ENCODE measurements around the gene KCMF1.

DNA sequence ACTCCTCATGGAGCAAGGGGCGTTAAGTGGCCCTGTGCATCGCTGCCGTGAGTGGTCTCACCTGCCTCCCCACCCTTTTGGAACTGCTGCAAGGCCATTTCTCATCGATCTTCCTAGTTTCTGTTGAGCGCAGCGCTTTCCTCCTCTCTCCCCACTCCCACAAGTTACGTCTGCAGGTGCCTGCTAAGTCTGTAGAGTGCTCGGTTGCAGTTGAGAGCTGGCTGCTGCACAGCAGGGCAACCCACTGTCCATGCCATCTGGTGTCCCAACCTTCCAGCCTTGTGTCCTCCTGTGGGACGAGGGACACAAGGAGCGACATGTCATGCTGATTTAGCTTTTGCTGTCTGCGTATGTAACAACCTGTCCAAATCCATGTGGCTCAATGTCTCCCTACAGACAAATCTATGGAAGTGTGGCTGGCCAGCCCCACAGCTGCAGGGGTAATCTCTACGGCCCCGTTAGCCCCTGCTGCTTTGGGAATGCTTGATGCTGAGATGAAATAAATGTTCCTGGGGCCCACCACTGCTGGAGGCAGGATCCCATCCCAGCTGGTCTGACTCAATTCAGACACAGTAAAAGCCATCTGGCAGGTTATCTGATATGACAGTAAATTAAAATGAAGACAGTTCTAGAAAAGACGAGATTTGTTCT is 94.1 kb downstream of the KCMF1 start:
- TF ChIP-seq, protein P1, sequence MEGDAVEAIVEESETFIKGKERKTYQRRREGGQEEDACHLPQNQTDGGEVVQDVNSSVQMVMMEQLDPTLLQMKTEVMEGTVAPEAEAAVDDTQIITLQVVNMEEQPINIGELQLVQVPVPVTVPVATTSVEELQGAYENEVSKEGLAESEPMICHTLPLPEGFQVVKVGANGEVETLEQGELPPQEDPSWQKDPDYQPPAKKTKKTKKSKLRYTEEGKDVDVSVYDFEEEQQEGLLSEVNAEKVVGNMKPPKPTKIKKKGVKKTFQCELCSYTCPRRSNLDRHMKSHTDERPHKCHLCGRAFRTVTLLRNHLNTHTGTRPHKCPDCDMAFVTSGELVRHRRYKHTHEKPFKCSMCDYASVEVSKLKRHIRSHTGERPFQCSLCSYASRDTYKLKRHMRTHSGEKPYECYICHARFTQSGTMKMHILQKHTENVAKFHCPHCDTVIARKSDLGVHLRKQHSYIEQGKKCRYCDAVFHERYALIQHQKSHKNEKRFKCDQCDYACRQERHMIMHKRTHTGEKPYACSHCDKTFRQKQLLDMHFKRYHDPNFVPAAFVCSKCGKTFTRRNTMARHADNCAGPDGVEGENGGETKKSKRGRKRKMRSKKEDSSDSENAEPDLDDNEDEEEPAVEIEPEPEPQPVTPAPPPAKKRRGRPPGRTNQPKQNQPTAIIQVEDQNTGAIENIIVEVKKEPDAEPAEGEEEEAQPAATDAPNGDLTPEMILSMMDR (IDR thresholded peaks at IDR 0.05) = no peak
- no peak for TF ChIP-seq POLR2AphosphoS5 (IDR thresholded peaks at IDR 0.05; ENCODE audit: low read depth, low read length)
